Ovary (tissue), 9 donors: ENCODE measurements around the gene GSX2. TPM values are rescaled to one million over a fixed set of nuclear protein-coding genes. Genes with fewer than 3 reads are reported as not detected.

Source experiments
- DNase-seq, 5 donors: peaks; one replicate each; pipeline ENCODE4 v3.0.0-alpha.2; 2019 to 2020
- H3K27ac ChIP-seq, 2 donors: fragments of 200-600 bp; one replicate each; pipeline versions ENCODE4 v1.5.1 to v1.8.0; 2019 to 2022
- H3K27me3 ChIP-seq: fragments of 200-600 bp; one replicate; pipeline ENCODE4 v1.8.0; 2022
- H3K36me3 ChIP-seq: fragments of 200-600 bp; sonication (generic); one replicate; pipeline ENCODE4 v1.5.1; 2019
- H3K4me1 ChIP-seq: one replicate; pipeline ENCODE4 v1.8.1; 2013; ENCODE audit warnings: mild to moderate bottlenecking, moderate library complexity; ENCODE audit not compliant: insufficient read depth
- H3K4me3 ChIP-seq: fragments of 200-600 bp; sonication (generic); one replicate; pipeline ENCODE4 v1.5.1; 2017
- H3K9me3 ChIP-seq, 2 donors: fragments of 200-600 bp in 1 of 2; sonication (generic) in 1 of 2; one replicate each; pipeline versions ENCODE4 v1.5.1 to v1.8.1; 2013 to 2019; ENCODE audit warnings: mild to moderate bottlenecking in 1 of 2, moderate library complexity in 1 of 2
- CTCF ChIP-seq, 3 donors: fragments of 450-650 bp in 2 of 3; fragments of 200-600 bp in 1 of 3; IDR thresholded peaks; one replicate each; pipeline versions ENCODE4 v1.5.1 to v1.8.0; 2016 to 2022; ENCODE audit warnings: antibody characterized with exemption in 3 of 3, mild to moderate bottlenecking in 1 of 3
- EP300 ChIP-seq: sonication (generic); formaldehyde crosslinking; IDR thresholded peaks from one replicate; pipeline ENCODE4 v1.6.1; 2017; ENCODE audit warnings: antibody characterized with exemption
- POLR2A ChIP-seq: fragments of 450-650 bp; IDR thresholded peaks from one replicate; pipeline ENCODE4 v1.6.1; 2017; ENCODE audit warnings: antibody characterized with exemption, mild to moderate bottlenecking, moderate library complexity
- WGBS, 3 donors: extraction: QIAGEN DNeasy Blood & Tissue Kit in 1 of 3; methylation state at CpG; one replicate each; pipeline versions ENCODE4 v1.1.5 to v1.1.7; 2013 to 2017; 5-methylcytosine and 5-hydroxymethylcytosine counted together
- intact Hi-C, 4 donors: fragments of 100-400 bp; cut with DNase I; formaldehyde crosslinking; loops; one replicate each; pipeline versions ENCODE4 v1.11.0 to v1.15.1; 2022 to 2023
- polyA plus RNA-seq, 2 donors: library from polyadenylated mRNA; stranded (reverse); fragments of 200-250 nt in 1 of 2; fragments of 350-450 nt in 1 of 2; fragmentation: Illumina TruSeq in 1 of 2; extraction: RNeasy Lipid Tissue Mini Kit (QIAGEN cat#74804) in 1 of 2; gene quantifications; one replicate each; pipeline ENCODE4 v1.2.3, GENCODE V29; 2013 to 2014
- total RNA-seq, 7 donors: library from RNA; depleted of rRNA in 2 of 7; stranded (reverse); fragments of >200 nt in 2 of 7; fragmentation: NEBNext Ultra II Directional in 3 of 7; extraction: Animal tissue kit (Norgen Biotek cat#: 25700) in 3 of 7; gene quantifications; one replicate each; pipeline versions ENCODE4 v1.1.0 to v1.2.4, GENCODE V29; 2016 to 2023
- donor health status: DM: no; HTN: no; CAD: no; lungs with moderate emphysema.
- donor health status: DM: no; HTN: no; CAD: no.
- donor health status: Bipolar disorder and iron deficiency.
- donor health status: DM: yes; HTN: yes; CAD: no.
- donor health status: DM: no; HTN: no; CAD: no.
- donor health status: DM: yes; HTN: yes; CAD: no.

Gene GSX2
- total and polyA plus RNA-seq, 9 donors = not detected

- DNase-seq = peak; percentile 43 to 70 (median 53)
- H3K36me3 ChIP-seq = no peaks in the 10 kb centered on the region
- intact Hi-C loops = loop anchor here in 3 of 4 donors (10.0 kb wide), 3 partner anchors 151 to 171 kb away; partner anchors contain the start of gene PDGFRA (in 1 of the 3)
- peak overlapping the region; percentile 59 to 83 for H3K27ac ChIP-seq
- H3K27me3 ChIP-seq = no peaks in the 10 kb centered on the region
- peak overlapping the region; percentile 96 for H3K4me3 ChIP-seq
- no peak for TF ChIP-seq EP300
- TF ChIP-seq CTCF (IDR thresholded peaks at IDR 0.05) = no peak
- no peak for TF ChIP-seq POLR2A
- peaks cover 4% of the 10 kb centered on the region for H3K4me1 ChIP-seq
- 0% methylated on average over 38 of the region's 38 CpGs for WGBS, 3 donors
- no peaks in the 10 kb centered on the region for H3K9me3 ChIP-seq
These were observed 36.1 kb upstream of the GSX2 start for GRCh38 chr4:54063737-54064316.

- H3K27ac ChIP-seq = peak within 1 kb of the TSS; percentile 67 to 83
- H3K4me1 ChIP-seq = peaks cover 2% of the 10 kb centered on the region
- TF ChIP-seq CTCF (IDR thresholded peaks at IDR 0.05) (peak in 1 of 3 donors; percentile 9), POLR2A (peak; percentile 95), EP300 (peak; percentile 43)
- H3K9me3 ChIP-seq = no peaks in the 10 kb centered on the region
- H3K27me3 ChIP-seq = no peaks in the 10 kb centered on the region
- intact Hi-C loops = loop anchor here in 3 of 4 donors (10.0 kb wide), 3 partner anchors 150 to 170 kb away; partner anchors contain the start of gene PDGFRA (in 1 of the 3)
- DNase-seq = peak; percentile 95 to 97 (median 96)
- WGBS, 3 donors = 0 to 1% (median 1%) methylated on average over 79 to 87 of the region's 87 CpGs
- H3K36me3 ChIP-seq = no peaks in the 10 kb centered on the region
- peak within 1 kb of the TSS; percentile 96 for H3K4me3 ChIP-seq
These were observed 35.4 kb upstream of the GSX2 start, which contains the start of gene CHIC2 for GRCh38 chr4:54064317-54065111. CHIC2 (minus strand) TSS chr4:54064605; CDS start chr4:54064300, 305 bp downstream.

- H3K27ac ChIP-seq = peak overlapping the region in 1 of 2 donors; percentile 83
- H3K9me3 ChIP-seq = no peaks in the 10 kb centered on the region
- H3K4me1 ChIP-seq = peaks cover 2% of the 10 kb centered on the region
- DNase-seq = no peak
- 66 to 76% (median 68%) methylated on average over 6 of the region's 6 CpGs for WGBS, 3 donors
- peak overlapping the region; percentile 96 for H3K4me3 ChIP-seq
- H3K27me3 ChIP-seq = no peaks in the 10 kb centered on the region
- no peaks in the 10 kb centered on the region for H3K36me3 ChIP-seq
- TF ChIP-seq POLR2A (no peak), EP300 (no peak), CTCF (IDR thresholded peaks at IDR 0.05) (no peak)
- intact Hi-C loops = loop anchor here in 3 of 4 donors (10.0 kb wide), 3 partner anchors 149 to 169 kb away; partner anchors contain the start of gene PDGFRA (in 1 of the 3)
These were observed 34.5 kb upstream of the GSX2 start for GRCh38 chr4:54065282-54066087.

GRCh38 chr4:54066088-54066415, 33.9 kb upstream of the GSX2 start:
- Histone ChIP-seq H3K36me3 (no peaks in the 10 kb centered on the region), H3K27me3 (no peaks in the 10 kb centered on the region), H3K4me1 (peaks cover 2% of the 10 kb centered on the region), H3K27ac (peak overlapping the region in 1 of 2 donors; percentile 83), H3K4me3 (no peak overlapping the region), H3K9me3 (no peaks in the 10 kb centered on the region)
- TF ChIP-seq EP300 = no peak
- TF ChIP-seq CTCF (IDR thresholded peaks at IDR 0.05) = no peak
- no peak for TF ChIP-seq POLR2A
- intact Hi-C loops = loop anchor here in 3 of 4 donors (10.0 kb wide), 3 partner anchors 149 to 169 kb away; partner anchors contain the start of gene PDGFRA (in 1 of the 3)
- no peak for DNase-seq
- WGBS, 3 donors = 89 to 95% (median 92%) methylated on average over 2 of the region's 2 CpGs
